Loucy (cell line): Measurements from ENCODE around the gene S100A14.

Experiments
- H2AFZ ChIP-seq: fragments of 200-600 bp; sonication (generic); 2 replicates; pipeline ENCODE4 v1.6.0; 2016; ENCODE audit warnings: antibody characterized with exemption, mild to moderate bottlenecking, low read length, moderate library complexity
- H3F3A ChIP-seq: fragments of 200-600 bp; 2 replicates; pipeline ENCODE4 v1.6.0; 2016; ENCODE audit warnings: antibody characterized with exemption, low read depth, mild to moderate bottlenecking
- H3K27me3 ChIP-seq: fragments of 200-600 bp; sonication (generic); 2 replicates; pipeline ENCODE4 v1.6.1; 2014; ENCODE audit warnings: low read length, mild to moderate bottlenecking; ENCODE audit not compliant: insufficient read depth, poor library complexity, severe bottlenecking
- H3K36me3 ChIP-seq: fragments of 200-600 bp; sonication (generic); 2 replicates; pipeline ENCODE4 v1.6.1; 2016; ENCODE audit warnings: low read length; ENCODE audit not compliant: insufficient read depth
- H3K4me1 ChIP-seq: fragments of 200-600 bp; sonication (generic); 2 replicates; pipeline ENCODE4 v1.5.1; 2014; ENCODE audit warnings: low read length, mild to moderate bottlenecking; ENCODE audit not compliant: insufficient read depth, poor library complexity, severe bottlenecking
- H3K4me2 ChIP-seq: fragments of 200-600 bp; sonication (generic); 2 replicates; pipeline ENCODE4 v1.6.0; 2014; ENCODE audit warnings: antibody characterized with exemption, low read length, low read depth, mild to moderate bottlenecking; ENCODE audit not compliant: poor library complexity, severe bottlenecking
- H3K4me3 ChIP-seq: fragments of 200-600 bp; sonication (generic); 2 replicates; pipeline ENCODE4 v1.5.1; 2014; ENCODE audit warnings: low read length, mild to moderate bottlenecking, mixed read lengths; ENCODE audit not compliant: poor library complexity, severe bottlenecking
- H3K79me2 ChIP-seq: fragments of 200-600 bp; sonication (generic); 2 replicates; pipeline ENCODE4 v1.6.1; 2014; ENCODE audit warnings: low read length; ENCODE audit not compliant: insufficient read depth
- H3K9ac ChIP-seq: fragments of 200-600 bp; sonication (generic); 2 replicates; pipeline ENCODE4 v1.6.0; 2014; ENCODE audit warnings: mild to moderate bottlenecking, low read depth, low read length, moderate library complexity; ENCODE audit not compliant: poor library complexity, severe bottlenecking
- H3K9me2 ChIP-seq: fragments of 200-600 bp; sonication (generic); replicated peaks from 2 replicates; pipeline ENCODE4 v1.6.1; 2016; ENCODE audit warnings: low read depth, low read length, mixed read lengths
- H3K9me3 ChIP-seq: fragments of 200-600 bp; sonication (generic); 2 replicates; pipeline ENCODE4 v1.6.1; 2014; ENCODE audit warnings: mild to moderate bottlenecking, antibody characterized with exemption, low read length, low read depth; ENCODE audit not compliant: insufficient read depth
- H4K20me1 ChIP-seq: fragments of 200-600 bp; sonication (generic); 2 replicates; pipeline ENCODE4 v1.6.0; 2014; ENCODE audit warnings: antibody characterized with exemption, low read length, mild to moderate bottlenecking; ENCODE audit not compliant: insufficient read depth, poor library complexity, severe bottlenecking
- EZH2phosphoT487 ChIP-seq: fragments of 200-600 bp; IDR thresholded peaks from 2 replicates; pipeline ENCODE4 v1.6.1; 2018; ENCODE audit warnings: antibody characterized with exemption, mild to moderate bottlenecking, moderate library complexity, borderline replicate concordance
- TF ChIP-seq, protein P1 (sequence below): fragments of 200-600 bp; sonication (generic); conservative IDR thresholded peaks from 2 replicates; pipeline ENCODE4 v1.5.1; 2014; ENCODE audit warnings: mild to moderate bottlenecking, antibody characterized with exemption, low read length

S100A14 gene

GRCh38 chr1:153628638-153629342 is 12.7 kb upstream of the S100A14 start:
- no peak overlapping the region for H3K4me2 ChIP-seq
- H2AFZ ChIP-seq = no peak overlapping the region
- TF ChIP-seq EZH2phosphoT487 = no peak
- TF ChIP-seq, protein P1, sequence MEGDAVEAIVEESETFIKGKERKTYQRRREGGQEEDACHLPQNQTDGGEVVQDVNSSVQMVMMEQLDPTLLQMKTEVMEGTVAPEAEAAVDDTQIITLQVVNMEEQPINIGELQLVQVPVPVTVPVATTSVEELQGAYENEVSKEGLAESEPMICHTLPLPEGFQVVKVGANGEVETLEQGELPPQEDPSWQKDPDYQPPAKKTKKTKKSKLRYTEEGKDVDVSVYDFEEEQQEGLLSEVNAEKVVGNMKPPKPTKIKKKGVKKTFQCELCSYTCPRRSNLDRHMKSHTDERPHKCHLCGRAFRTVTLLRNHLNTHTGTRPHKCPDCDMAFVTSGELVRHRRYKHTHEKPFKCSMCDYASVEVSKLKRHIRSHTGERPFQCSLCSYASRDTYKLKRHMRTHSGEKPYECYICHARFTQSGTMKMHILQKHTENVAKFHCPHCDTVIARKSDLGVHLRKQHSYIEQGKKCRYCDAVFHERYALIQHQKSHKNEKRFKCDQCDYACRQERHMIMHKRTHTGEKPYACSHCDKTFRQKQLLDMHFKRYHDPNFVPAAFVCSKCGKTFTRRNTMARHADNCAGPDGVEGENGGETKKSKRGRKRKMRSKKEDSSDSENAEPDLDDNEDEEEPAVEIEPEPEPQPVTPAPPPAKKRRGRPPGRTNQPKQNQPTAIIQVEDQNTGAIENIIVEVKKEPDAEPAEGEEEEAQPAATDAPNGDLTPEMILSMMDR = no peak
- H3K9me2 ChIP-seq = no peaks in the 10 kb centered on the region
- no peak overlapping the region for H3K9ac ChIP-seq
- no peaks in the 10 kb centered on the region for H3K9me3 ChIP-seq
- H3K36me3 ChIP-seq = no peaks in the 10 kb centered on the region
- no peaks in the 10 kb centered on the region for H3K79me2 ChIP-seq
- H4K20me1 ChIP-seq = no peaks in the 10 kb centered on the region
- H3F3A ChIP-seq = no peaks in the 10 kb centered on the region
- peaks cover 31% of the 10 kb centered on the region for H3K4me1 ChIP-seq
- H3K4me3 ChIP-seq = no peak overlapping the region
- H3K27me3 ChIP-seq = no peaks in the 10 kb centered on the region

DNA sequence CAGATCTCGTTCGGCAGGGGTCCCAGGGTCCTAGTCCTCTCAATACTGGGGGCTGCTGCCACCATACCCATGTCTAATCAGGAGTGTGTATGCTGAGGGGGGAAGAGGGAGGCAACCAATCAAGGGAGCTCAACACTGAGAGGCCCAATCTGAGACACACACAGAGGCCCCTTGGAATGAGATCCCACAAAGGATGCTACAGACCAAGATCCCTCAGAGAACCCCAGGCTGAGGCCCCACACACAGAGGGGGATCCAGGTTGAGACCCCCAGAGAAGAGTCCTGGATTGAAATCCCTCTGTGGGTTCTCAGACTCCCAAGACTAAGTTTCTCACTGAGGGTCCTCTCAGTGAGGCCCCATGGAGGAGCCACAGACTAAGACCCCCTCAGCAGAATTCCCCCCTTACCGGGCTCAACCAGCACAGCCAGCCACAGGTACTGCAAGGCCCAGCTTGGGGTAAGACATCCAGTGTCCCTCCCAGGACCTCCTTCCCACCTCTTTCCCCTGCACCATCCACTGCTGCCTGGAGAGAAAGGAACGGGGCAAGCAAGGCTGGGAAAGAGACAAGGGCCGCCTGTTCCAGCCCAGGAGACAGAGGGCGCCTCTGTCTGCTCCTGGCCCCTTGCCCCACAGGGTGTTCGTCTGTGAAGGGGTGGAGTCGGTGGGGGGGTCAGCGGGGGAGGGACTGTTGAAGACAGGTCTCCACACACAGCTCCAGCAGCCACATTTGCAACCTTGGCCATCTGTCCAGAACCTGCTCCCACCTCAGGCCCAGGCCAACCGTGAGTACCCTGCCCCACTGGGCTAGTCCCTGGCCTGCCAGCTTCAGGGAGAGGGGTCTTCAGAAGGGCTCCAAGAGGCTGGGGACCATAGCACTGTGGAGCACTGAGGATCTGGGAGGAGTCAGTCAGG is 11.8 kb upstream of the S100A14 start, which contains the start of gene S100A1:
Gene S100A1 (plus strand): TSS at position 720 of the 912 bp plus-strand sequence. CDS start 2,088 bp downstream, outside the sequence.
- Histone ChIP-seq H3K9me2 (no peaks in the 10 kb centered on the region), H3K9ac (peak within 1 kb of the TSS; percentile 41), H3K4me3 (no peak within 1 kb of the TSS), H3K9me3 (no peaks in the 10 kb centered on the region), H2AFZ (no peak within 1 kb of the TSS), H3K4me1 (peaks cover 26% of the 10 kb centered on the region), H3K36me3 (no peaks in the 10 kb centered on the region), H3F3A (no peaks in the 10 kb centered on the region), H3K4me2 (peak within 1 kb of the TSS; percentile 28), H3K79me2 (no peaks in the 10 kb centered on the region), H3K27me3 (no peaks in the 10 kb centered on the region), H4K20me1 (no peaks in the 10 kb centered on the region)
- TF ChIP-seq, protein P1 = peak; percentile 61; the same call in 1 of the 2 replicates
- no peak for TF ChIP-seq EZH2phosphoT487

- H3K4me3 ChIP-seq = no peak within 1 kb of the TSS
- H2AFZ ChIP-seq = no peak within 1 kb of the TSS
- H3K9me2 ChIP-seq = no peaks in the 10 kb centered on the region
- no peak for TF ChIP-seq EZH2phosphoT487
- TF ChIP-seq, protein P1 = no peak; the same call in 1 of the 2 replicates
- H3F3A ChIP-seq = no peaks in the 10 kb centered on the region
- H3K9me3 ChIP-seq = no peaks in the 10 kb centered on the region
- H3K4me1 ChIP-seq = peaks cover 26% of the 10 kb centered on the region
- H3K27me3 ChIP-seq = no peaks in the 10 kb centered on the region
- no peaks in the 10 kb centered on the region for H4K20me1 ChIP-seq
- no peaks in the 10 kb centered on the region for H3K36me3 ChIP-seq
- H3K79me2 ChIP-seq = no peaks in the 10 kb centered on the region
- H3K4me2 ChIP-seq = peak within 1 kb of the TSS; percentile 28
- peak within 1 kb of the TSS; percentile 41 for H3K9ac ChIP-seq
These were observed 11.0 kb upstream of the S100A14 start, which contains the start of gene S100A13 for GRCh38 chr1:153626904-153627714. Gene S100A13 (minus strand): TSS chr1:153627505. CDS start chr1:153626472, 1,033 bp downstream.
